ENCODE measurements around the gene ABCB9.
A peak's percentile ranks its signal among the peaks of the same experiment; 100 is the strongest.
"Not testable (repeated sequence)": the region's sequence is repeated elsewhere in the genome, so short reads cannot be mapped to it uniquely, and the experiment has no call there.

Gene ABCB9

DNA sequence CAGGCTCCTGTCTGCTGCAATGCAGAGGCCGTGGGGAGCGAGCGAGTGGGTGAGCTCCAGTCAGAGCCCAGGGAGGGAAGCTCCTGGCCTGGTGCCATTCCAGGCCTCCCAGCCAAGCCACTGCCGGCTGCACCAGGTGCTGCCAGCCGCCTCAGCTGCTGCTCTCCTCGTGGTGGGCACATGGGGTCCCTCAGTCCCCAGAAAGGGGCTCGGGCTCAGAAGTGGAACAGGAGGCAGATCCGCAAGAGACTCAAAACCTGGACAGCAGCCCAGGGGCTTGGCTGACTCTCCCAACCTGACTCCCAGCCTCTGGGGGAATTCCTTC is 2.4 kb downstream of the ABCB9 start:
- no peak for DNase-seq (ENCODE audit: low spot score)

DNA sequence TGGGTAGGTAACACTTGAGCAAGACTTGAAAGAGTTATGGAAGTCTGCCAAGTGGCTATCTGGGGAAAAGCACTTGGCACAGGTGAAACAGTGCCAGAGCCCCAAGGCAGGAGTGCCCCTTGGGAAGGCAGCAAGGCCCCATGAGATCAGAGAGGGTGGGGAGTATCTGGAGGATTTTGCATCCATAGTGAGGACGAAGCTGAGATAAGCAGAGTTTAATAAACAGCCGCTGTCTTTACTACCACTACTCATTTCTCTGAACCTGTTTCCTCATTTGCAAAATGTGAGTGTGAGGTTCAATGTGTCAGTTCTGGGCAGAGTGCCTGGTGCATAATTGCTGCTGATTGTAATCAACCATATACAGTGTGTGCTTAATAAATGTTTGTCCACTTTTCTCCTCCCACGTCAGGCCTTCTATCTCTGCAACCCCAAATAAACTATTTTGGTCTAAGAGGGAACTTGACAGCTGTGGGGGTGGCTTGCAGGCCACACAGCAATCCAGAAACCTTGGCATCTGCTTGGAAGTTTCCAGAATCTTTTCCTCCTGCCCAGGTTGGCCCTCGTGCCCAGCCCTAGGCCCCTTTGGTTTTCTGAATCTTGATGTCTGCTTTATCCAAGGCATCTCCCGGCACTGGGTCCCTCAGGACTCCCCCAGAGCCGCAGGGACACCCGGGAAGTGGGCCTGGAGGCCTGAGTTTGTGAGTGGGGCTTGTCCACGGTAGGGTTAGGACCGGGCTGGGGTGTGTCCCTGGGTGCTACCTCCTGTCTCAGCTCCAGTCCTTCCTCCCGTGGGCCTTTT is 4.5 kb downstream of the ABCB9 start:
- DNase-seq (ENCODE audit: low spot score) = no peak

DNA sequence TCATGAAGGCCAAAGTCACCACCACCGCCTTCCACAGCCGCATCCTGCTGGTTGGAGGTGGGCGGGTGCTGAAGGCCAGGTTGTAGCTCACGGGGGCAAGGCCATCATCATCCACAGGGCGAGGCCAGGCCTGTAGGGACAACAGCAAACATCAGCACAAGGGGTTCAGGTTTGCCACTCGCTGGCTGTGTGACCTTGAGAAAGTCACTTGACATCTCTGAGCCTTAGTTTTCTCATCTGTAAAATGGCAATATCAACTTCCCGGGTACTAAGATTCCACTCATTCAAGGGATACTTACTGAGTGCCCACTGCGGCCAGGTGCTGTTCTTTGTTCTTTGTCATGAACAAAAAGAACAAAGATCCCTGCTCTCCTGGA is 6.1 kb downstream of the ABCB9 start:
- no peak for DNase-seq (ENCODE audit: low spot score)

DNA sequence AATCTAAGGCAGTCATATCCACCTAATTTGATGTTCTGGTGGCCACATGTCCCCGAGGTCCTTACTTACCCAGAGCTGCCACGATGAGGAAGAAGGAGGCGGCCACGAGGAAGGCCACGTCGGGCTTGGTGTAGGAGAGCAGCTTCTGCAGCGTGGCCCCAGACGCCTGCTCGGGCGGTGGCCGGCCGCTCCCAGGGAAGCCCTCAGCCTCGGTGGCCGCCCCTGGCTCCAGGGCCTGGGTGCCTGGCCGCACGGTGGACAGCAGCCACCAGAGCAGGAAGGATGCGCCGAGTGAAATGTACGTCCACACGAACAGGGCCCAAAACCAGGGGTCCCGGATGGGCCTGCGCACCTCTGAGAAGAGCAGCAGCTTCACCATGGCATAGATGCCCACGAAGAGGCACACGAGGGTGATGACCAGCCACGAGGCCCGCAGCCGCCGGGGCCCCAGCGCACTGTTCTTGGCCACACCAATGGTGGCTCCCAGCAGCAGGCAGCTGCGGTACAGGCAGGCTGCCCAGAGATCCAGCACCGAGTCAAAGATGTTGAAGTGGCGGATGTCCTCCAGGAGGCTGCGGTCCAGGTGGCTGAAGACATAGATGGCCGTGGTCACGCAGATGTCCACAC is 6.6 kb downstream of the ABCB9 start:
- DNase-seq (ENCODE audit: low spot score) = no peak

DNA sequence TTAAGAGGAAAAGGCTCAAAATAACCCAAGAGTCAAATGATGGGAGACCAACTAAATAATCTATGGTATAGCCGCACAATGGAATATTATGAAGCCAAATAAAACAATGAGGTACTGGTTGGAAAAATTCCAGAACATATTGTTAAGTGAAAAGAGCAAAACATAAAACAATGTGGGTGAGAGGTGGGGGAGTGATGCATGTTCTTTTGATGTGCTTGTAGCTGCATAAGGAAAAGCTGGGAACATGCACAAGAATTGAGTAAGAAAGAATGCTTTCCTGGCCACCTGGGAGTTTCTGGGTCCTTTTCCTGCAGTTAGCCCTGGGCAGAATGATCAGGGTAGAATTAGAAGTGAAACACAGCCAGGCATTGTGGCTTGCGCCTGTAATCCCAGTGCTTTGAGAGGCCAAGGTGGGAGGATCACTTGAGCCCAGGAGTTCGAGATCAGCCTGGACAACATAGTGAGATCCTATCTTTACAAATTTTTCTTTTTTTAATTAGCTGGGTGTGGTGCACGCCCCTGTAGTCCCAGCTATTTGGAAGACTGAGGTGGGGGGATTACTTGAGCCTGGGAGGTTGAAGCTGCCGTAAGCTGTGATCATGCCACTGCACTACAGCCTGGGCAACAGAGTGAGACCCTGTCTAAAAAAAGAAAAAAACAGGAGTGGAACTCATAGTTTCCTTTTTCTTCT is 7.9 kb downstream of the ABCB9 start:
- DNase-seq (ENCODE audit: low spot score) = no peak

DNA sequence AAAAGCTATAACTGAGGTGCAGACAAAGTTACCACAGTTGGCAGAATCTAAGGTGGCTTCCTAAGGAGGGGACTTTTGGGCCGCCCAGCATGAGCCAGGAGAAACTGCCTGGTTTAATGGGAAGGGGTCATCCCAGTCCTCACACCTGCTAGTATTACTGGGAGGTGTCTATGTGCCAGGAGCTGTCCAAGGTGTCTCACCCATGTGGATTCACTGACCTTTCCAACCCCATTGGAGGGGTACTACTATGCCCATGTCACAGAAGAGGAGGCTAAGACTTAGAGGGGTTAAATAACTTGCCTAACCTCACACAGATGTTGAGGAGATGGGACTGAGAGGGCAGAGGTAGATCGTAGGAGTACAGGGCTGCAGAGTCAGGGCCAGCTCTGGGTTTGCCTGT is 10.2 kb downstream of the ABCB9 start:
- DNase-seq (ENCODE audit: low spot score) = no peak

DNA sequence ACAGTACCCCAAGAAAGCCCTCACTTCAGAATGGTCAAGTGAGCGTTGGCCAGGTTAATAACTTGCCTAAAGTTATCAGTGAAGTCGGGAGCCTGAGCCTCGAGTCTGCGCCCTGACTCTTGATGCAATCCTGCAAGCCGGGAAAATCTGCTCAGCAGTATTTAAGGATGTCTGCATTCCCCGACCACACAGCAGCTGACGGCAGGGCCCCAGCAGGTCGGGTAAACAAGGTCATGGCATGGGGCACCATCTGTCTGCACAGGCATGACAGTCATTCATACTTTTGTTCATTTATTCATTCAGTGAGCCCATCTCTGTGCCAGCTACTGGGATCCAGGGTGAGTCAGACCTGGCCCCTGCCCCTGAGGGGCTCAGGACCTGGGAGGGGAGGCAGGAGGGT is 11.1 kb downstream of the ABCB9 start:
- no peak for DNase-seq (ENCODE audit: low spot score)

DNA sequence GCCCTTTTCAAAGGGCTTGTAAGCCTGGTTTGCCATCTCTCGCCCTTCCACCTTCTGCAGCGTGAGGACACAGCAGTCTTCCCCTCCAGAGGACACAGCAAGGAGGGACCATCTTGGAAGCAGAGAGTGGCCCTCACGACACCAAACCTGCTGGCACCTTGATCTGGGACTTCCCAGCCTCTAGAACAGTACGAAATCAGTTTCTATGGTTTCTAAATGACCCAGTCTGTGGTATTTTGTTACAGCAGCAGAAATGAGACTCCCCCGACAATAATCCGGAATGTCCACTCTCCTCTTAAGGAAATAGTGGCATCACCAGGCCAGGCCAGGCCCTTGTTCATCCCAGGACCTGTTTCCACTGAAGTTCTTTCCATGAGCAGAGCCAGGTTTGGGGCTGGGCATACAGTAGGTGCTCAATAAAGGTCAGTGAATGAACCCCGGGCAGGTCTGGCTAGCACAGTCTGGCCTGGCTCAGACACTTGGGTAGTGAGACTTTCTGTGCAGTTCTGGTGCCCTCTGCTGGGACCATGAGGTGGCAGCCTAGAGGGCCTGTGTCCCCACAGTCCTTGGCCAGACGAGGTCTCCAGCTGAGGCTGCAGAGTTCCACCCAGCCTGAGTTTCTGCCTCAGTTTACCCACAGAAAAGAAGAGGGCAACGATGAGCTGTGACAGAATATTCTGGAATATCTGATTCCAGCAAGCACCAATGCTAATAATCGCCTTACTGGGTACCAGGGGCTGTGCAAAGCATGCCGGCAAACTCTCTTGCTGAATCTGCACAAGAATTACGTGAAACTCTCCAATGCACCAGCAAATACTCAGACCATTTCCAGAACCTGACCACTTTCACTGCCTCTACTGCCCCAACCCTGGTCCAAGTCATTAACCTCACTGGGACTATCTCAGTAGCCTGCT is 14.0 kb downstream of the ABCB9 start:
- peak; percentile 83 for DNase-seq (ENCODE audit: low spot score)

DNA sequence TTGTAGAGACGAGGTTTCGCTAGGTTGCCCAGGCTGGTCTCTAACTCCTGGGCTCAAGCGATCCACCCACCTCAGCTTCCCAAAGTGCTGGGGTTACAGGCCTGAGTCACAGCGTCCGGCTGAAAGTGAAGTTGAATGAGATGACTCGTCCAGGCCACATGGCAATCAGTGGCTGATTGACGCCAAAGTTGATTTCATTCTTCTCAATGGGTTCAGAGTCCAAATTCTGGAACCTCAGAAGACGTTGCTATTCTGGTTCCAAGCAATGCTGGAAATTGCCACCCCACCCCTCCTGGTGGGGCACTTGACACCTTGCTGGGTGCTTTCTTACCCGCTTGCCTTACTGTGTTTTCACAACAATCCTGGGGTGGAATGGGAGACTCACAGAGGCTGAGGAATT is 14.9 kb downstream of the ABCB9 start:
- peak; percentile 85 for DNase-seq (ENCODE audit: low spot score)

DNA sequence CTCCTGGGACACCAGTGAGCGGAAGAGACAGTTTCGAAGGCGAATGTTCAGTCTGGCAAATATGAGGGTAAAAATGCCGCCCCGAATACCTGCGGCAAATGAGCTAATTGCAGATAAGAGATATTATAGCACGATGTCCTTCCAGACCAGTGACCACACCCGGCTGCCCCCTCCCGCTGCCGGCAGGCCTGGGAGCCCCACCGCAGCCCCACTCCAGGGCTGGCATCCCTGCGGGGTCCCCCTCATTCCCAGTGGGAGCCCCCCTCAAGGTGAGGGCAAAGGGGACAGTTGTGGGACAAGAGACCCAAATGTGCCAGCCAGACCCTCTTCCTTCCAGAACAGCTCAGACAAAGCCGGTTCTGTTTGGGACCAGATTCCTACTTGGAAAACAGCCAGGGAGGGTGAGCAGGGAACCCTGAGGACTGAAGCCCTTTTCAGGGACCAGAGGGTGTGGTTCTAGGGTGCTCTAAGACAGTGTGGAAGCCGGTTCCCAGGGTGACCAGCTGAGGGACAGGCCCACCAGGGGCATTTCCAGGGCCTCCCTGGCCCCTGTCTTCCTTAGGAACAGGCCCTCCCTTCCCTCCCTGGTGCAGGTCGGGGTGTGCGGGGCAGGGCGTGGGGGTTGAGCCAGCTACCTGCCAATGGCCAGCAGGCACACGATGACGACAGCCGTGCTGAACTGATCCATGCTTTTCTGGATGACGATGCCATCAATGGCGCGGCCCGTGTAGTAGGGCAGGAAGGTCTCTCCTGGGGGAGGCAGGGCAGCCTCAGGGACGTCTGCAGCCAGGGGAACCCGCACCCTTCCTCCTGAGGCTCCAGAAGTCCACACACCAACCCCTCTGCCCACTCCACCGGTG is 16.2 kb downstream of the ABCB9 start:
- no peak for DNase-seq (ENCODE audit: low spot score)

DNA sequence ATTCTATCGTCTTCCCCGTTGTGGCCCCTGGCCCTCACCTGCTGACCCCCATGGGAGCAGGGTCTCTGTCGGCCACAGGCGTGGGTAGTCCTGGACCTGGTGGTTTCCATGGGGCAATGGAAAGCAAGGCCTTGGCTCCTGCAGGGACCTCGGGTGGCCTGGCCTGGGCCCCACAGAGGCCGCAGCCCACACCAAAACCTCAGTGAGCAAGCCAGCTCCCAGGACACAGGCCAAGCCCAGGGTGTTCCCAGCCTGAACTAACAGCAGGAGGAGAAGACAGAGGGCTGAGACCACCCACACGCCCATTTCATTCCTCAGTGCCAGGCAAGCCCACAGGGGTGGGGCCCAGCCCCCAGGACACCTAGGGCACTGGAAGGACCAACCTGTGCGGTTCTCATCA is 16.9 kb downstream of the ABCB9 start:
- DNase-seq (ENCODE audit: low spot score) = no peak

DNA sequence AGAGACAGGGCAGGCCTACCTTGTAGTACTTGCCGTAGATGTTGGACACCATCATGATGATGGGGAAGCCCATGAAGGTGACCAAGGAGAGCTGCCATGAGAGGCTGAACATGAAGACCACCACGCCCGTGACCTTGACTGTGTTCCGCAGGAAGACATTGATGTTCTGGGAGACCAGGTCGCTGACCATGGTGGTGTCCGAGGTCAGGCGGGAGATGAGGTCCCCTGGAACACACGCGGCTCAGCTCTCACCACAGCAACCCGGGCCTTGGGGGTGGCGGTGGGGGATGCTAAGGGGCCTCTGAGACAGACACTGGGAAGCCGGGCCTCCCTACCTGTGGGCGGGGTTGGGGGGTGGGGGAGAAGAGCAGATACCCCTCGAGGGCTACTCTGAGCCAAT is 17.7 kb downstream of the ABCB9 start:
- no peak for DNase-seq (ENCODE audit: low spot score)

DNA sequence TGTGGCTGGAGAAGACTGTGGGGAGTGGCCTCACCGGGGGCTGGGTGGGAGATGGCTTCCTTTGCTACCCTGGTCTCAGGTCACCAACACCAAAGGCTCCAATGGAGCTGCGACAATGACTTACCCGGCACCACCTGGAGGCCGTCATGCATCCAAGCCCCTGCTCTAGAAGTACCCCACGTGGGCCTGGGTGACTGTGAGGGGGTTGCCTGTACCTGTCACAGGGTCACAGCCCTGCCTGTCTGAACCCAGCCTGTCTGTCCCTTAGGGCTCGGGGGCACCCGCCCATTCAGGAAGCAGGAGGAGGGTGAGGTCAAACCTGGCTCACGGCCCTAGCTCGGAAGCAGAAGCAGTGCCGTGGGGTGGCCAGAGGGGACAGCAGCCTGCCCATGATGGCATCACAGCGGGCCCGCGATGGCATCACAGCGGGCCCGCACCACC is 18.9 kb downstream of the ABCB9 start:
- DNase-seq (ENCODE audit: low spot score) = no peak

DNA sequence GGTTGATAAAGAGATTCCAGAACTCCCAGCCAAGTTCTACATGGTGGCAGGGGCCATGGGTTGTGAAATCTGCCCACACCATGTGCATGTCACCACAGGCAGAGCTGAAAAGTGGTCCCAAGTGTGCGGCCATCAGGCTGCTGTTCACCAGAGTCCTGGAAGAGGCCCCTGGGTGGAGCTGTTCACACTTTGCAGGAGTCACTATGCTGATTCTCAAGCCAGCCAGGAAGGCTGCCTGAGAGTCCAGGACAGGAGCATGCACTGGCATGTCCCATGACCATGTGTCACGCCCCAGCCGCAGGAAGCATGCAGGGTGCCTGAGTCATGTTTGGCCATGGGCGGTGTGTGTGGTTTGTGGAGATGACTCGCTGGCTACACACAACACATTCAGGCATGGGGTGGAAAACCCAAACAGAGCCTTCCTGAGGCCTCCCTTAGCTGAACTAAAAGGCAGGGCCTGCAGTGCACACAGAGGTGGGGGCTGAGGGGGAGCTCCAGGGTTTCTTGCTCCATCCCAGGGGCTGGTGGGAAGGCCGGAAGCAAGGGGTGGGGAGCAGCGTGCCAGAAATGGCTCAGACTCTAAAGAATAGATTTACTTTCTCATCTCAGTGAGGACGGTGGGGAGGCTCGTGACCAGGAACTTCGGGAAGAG is 19.4 kb downstream of the ABCB9 start:
- DNase-seq (ENCODE audit: low spot score) = peak; percentile 94

DNA sequence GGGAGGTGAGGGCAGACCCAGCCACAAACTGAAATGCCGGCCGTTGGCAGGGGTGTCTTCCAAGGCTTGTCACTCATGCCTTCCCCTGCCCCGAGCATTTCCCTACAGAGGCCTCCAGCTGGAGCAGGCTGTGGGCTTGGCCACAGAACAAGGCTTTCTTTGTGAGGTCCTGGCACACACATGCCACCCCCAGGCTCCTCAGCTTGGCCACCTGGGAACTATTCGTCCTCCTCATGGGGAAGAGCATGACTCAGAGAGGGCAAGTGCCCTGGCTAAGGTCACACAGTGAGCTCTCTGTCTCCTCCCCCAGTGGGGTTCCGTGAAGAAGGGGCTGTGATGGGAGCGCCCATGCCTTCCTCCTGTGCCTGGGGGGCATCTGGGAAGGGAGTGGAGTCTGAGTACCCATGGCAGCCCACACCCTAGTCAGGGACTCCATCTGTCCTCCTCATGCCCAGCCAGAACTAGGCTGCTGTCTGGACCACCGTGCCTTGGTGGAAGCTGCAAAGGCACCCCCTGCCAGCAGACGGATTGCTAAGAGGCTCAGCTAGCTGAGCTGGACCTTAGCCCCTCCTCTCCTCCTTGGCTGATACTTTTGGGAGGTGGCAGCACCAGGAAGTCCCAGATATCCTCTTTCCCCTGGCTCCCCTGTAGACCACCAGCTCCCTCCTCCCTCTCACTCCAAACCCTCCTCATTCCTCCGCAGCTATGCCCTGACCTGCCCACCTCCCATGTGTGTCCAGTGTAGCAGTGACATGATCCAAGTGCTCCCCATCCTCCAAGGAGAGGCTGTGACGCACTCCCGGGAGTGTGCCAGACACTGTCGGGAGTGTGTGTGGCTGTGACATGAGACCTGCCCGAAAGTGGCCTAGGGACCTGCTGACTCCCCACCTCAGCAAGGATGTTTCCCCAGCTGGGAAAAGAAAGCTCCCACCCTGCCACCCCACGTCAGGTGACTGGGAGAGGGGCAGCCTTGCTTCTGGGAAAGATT is 21.4 kb downstream of the ABCB9 start:
- peak; percentile 53 for DNase-seq (ENCODE audit: low spot score)

DNA sequence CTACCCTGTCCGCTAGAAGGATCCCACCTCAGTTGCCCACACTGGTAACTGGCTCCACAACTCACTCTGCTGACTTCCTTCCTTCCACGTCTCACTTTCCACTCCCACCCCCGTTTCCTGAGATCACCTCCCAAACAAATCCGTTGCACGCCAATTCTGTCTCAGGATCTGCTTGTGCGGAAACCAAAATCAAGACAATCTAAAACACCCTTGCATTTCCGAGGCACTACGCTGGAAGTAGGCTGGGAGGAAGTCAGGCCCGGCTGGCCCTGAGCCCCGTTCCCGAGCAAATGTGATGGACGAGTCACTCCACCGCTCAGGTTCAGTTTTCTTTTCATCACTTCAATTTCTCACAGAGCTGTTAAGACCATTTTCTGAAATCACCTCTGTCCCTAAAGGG is 23.1 kb downstream of the ABCB9 start:
- no peak for DNase-seq (ENCODE audit: low spot score)

DNA sequence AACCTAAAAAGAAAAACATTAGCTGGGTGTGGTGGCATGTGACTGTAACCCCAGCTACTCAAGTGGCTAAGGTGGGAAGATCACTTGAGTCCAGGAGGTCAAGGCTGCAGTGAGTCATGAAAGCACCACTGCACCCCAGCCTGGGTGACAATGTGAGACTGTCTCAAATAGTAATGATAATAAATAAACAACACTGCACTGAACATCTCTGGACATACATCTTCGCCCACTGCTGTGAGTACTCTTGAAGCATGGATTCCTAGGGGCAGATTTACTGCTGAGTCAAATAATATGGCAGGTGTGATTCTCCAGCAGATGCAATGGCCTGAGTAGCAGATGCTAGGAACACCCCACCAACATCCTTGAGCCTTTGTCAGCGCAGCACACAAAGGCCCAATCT is 23.6 kb downstream of the ABCB9 start:
- DNase-seq (ENCODE audit: low spot score) = peak; percentile 54

DNA sequence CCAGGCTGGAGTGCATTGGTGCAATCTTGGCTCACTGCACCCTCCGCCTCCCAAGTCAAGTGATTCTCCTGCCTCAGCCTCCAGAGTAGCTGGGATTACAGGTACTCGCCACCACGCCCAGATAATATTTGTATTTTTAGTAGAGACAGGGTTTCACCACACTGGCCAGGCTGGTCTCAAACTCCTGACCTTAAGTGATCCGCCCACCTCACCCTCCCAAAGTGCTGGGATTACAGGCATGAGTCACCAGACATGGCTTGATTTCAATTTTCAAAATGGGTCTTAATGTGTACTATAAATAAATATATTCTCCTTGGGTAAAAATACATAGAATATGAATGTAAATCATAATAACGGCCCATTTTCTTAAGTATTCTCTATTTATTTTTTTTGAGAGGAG is 24.9 kb downstream of the ABCB9 start:
- DNase-seq (ENCODE audit: low spot score) = not testable (repeated sequence)

DNA sequence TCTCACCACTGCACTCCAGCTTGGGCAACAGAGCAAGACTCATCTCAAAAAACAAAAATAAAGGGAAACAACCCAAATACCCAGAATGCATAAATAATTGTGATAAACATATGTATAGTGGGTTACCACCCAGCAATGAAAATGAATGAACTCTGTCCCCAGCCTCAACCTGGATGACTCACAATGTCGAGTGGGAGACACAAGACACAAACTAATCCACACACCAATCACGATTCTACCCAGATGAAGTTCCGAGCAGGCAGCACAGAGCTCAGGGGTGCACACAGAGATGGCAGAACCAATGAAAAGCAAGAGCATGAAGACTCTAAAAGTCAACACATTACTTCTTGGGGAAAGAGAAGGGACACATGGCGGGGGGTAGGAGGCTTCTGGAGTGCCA is 27.1 kb downstream of the ABCB9 start:
- DNase-seq (ENCODE audit: low spot score) = no peak
